ENCODE data around the gene DCLRE1A.

The DCLRE1A gene

DNA sequence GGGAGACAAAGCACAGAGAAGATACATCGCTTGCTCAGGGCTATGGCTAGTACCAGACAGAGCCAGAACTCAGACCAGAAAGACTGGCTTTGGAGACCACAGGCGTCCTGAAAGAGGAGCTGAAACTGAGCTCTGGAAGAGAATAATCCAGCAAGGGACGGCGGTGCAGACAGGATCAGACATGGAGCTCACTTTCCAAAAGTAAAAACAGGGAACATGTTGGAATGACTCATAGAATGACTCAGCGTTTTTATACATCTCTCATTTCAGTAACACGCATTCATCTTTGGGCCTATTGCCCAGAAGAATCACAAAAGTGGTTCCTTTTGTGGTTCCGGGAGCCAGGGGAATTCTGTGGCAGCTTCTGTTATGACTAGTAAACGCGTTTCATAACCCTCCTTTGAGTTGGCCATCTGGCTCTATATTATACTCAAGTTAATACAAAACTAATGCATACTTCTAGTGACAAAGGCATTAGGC, 65.2 kb downstream of the DCLRE1A start:
- DNase-seq (ENCODE audit: low read depth in 2 of 2), result no peak
